22Rv1 (cell line): ENCODE data around the gene ADGRG6.

Source experiments
- H3K27ac ChIP-seq: fragments of 450-650 bp; 2 replicates; pipeline ENCODE4 v1.5.1; 2017
- ZFX ChIP-seq: fragments of 450-650 bp; IDR thresholded peaks from 2 replicates; pipeline ENCODE4 v1.6.1; 2017; ENCODE audit warnings: antibody characterized with exemption, borderline replicate concordance
- TF ChIP-seq, protein P1 (sequence below): fragments of 450-650 bp; IDR thresholded peaks from 2 replicates; pipeline ENCODE4 v1.5.1; 2017; ENCODE audit warnings: mild to moderate bottlenecking

The ADGRG6 gene

DNA sequence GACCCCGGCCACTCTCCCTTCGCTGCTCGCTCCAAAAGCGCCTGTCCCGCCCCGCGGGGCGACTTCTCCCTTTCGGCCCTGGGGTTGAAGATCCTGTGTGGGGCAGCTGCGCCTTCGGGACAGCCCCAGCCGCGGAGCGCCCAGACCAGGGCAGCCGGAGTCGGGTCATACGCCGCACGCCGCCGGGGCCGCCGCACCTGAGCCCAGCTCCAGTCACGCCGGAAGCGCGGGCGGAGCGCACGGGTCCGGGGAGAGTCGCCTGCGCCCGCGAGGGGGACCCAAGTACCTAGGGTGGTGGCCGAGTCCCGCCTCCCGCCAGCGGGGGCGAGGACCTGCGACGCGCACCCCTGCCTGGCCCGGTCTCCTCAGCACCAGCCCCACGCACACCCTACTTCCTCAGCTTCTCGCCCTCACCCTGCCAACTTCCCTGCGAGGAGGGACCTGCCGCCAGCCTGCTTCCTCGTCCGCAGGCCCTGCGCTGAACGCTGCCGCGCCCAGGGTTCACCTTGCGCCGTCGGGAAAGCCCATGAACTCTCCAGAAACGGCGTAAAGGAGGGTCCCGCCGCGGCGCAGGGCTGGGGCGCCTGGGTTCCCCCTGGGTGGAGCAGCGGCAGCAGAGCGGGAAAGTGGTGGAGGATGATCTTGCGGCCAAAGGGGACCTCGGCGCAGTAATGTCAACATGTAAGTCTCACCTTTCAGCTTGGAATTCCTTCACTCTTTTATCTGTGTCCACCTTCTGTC lies at the start of gene ADGRG6:
ADGRG6 (plus strand) TSS at position 357 of the 741 bp plus-strand sequence; CDS start at position 680, 323 bp downstream.
- H3K27ac ChIP-seq = peak within 1 kb of the TSS; percentile 83
- no peak for TF ChIP-seq ZFX
- TF ChIP-seq, protein P1, sequence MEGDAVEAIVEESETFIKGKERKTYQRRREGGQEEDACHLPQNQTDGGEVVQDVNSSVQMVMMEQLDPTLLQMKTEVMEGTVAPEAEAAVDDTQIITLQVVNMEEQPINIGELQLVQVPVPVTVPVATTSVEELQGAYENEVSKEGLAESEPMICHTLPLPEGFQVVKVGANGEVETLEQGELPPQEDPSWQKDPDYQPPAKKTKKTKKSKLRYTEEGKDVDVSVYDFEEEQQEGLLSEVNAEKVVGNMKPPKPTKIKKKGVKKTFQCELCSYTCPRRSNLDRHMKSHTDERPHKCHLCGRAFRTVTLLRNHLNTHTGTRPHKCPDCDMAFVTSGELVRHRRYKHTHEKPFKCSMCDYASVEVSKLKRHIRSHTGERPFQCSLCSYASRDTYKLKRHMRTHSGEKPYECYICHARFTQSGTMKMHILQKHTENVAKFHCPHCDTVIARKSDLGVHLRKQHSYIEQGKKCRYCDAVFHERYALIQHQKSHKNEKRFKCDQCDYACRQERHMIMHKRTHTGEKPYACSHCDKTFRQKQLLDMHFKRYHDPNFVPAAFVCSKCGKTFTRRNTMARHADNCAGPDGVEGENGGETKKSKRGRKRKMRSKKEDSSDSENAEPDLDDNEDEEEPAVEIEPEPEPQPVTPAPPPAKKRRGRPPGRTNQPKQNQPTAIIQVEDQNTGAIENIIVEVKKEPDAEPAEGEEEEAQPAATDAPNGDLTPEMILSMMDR = peak; percentile 34

DNA sequence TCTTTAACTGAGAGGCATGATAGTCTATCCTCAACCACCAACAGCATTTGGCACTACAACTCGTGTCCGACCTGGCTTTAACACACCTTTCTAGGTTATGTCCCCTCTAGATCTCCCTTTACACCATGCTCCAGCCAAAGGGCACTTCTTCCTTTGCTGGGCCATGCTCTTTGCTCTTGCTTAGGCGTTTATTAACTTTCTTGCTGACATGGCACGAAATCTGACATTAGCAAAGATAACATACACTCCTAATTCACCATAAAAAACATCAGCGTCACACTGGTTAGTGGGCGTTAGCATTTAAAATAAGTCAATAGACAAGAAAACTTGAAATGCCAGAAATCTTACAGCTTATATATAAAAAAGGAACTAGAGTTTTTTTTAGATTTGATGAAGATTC lies 47.3 kb upstream of the ADGRG6 start:
- H3K27ac ChIP-seq = no peak overlapping the region
- no peak for TF ChIP-seq ZFX
- TF ChIP-seq, protein P1 = no peak

DNA sequence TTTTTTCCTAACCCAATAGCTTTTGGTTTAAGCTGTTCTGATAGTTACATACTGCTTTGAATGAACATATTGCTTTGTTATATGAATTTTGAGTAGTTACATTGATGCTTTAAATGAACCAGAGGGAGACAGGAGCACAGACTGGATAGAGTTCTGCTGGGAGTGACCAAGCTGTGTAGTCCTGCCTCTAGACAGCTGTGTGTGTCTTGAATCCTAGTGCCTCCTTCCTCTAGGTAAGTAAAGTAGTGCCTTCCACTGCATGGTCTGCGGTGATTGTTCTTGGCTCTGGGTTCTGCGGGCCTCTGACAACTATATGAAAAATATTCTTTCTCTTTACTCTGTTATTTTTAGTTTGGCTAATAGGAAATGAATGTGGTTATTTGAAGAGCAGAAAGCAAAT lies 46.0 kb upstream of the ADGRG6 start:
- no peak overlapping the region for H3K27ac ChIP-seq
- TF ChIP-seq, protein P1 = no peak
- no peak for TF ChIP-seq ZFX

DNA sequence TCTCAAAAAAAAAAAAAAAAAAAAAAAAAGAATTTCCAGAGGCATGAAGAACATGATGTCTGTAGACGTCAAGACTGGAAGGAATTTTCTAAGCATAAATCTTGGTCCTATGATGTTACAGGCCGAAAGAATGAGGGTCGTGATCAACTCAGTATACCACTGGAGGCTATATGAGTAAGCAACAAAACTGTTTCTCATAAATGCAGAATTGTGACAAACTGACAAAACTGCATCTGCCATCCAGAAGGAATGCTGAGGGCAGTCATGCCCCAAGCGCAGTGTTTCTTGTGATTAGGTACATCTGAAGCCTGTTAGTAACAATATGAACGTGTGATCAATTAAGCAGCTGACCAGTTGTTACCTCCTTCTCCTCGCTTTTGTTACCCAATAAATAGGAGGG lies 43.5 kb upstream of the ADGRG6 start:
- no peak for TF ChIP-seq ZFX
- TF ChIP-seq, protein P1 = no peak
- H3K27ac ChIP-seq = no peak overlapping the region

DNA sequence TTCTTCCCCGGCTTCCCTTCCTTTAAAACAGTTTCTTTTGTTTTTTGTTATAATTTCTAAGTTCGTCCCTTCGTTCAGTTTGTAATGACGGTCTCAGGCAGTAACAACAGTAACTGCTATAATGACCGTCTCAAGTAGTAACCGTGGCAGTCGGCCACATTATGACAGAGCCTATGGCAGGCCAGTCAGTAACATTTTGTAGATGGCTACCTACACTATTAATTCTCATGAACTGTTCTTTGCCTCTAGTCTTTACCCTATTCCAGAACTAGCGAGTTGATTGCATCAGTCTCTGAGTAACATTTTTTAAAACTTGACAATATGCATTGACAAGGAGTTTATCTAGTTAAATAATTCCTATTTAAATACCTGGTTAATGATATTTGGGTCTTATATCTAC lies 43.0 kb upstream of the ADGRG6 start:
- no peak overlapping the region for H3K27ac ChIP-seq
- TF ChIP-seq, protein P1 = no peak
- no peak for TF ChIP-seq ZFX

DNA sequence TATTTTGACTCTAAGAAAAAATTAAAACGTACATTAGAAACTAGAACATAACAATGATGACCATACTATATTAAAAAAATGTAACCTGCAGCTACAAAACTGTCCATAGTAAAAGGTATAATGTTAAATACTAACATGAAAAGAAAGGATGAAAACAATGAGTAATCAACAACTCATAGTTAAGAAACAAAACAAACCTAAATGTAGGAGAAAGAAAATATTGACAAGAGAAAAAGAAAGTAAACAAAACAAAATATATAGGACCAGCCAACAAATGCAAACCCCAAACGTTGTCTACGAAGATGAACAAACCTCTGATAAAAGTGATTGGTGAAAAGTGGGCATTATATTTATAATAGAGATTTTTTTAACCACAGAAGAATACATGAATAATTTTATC lies 41.1 kb upstream of the ADGRG6 start:
- TF ChIP-seq, protein P1 = no peak
- TF ChIP-seq ZFX = no peak
- H3K27ac ChIP-seq = no peak overlapping the region

DNA sequence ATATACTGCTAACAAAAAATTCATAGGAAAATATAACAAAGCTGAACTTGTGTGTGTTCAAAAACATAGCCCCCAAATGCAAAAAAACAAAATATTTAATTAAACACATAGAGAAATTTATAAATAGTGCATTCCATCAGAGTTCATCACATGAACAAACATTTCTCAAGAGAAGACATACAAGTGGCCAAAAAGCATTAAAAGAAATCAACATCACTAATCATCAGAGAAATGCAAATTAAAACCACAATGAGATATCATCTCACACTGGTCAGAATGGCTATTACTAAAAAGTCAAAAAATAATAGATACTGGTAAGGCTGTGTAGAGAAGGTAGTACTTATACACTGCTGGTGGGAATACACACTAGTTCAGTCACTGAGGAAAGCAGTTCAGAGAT lies 39.6 kb upstream of the ADGRG6 start:
- no peak for TF ChIP-seq ZFX
- no peak overlapping the region for H3K27ac ChIP-seq
